ENCODE data around the gene EVI5L.

- TF ChIP-seq CTCF (IDR thresholded peaks at IDR 0.05; ENCODE audit: extremely low read depth in 1 of 2, insufficient read depth in 1 of 2, low read depth in 1 of 2, low read length in 2 of 2) (no peak), GATA2 (IDR thresholded peaks at IDR 0.05; ENCODE audit: insufficient read depth, insufficient read length, low read depth, low read length) (no peak)
Measured at GRCh38 chr19:7912697-7913564, 82.9 kb downstream of the EVI5L start.

Data from endothelial cell of umbilical vein (primary cell).